Ishikawa (cell line): Measurements from ENCODE around the gene STT3A.

Experiments
- CEBPB ChIP-seq: IDR thresholded peaks from 2 replicates; pipeline ENCODE4 v1.6.1; 2012
- CREB1 ChIP-seq: IDR thresholded peaks from 2 replicates; pipeline ENCODE4 v1.6.1; 2012; ENCODE audit warnings: low read depth
- EGR1 ChIP-seq: IDR thresholded peaks from 2 replicates; pipeline ENCODE4 v1.6.1; 2012
- EP300 ChIP-seq: IDR thresholded peaks from 2 replicates; pipeline ENCODE4 v1.6.1; 2012; ENCODE audit warnings: borderline replicate concordance
- FOXM1 ChIP-seq: IDR thresholded peaks from 2 replicates; pipeline ENCODE4 v1.6.1; 2012; ENCODE audit warnings: low read depth, borderline replicate concordance
- NFIC ChIP-seq: IDR thresholded peaks from 2 replicates; pipeline ENCODE4 v1.6.1; 2012
- RAD21 ChIP-seq: IDR thresholded peaks from 2 replicates; pipeline ENCODE4 v1.6.1; 2012; ENCODE audit warnings: low read depth
- TAF1 ChIP-seq: IDR thresholded peaks from 2 replicates; pipeline ENCODE4 v1.6.1; 2012; ENCODE audit warnings: low read depth, mild to moderate bottlenecking
- TCF12 ChIP-seq: IDR thresholded peaks from 2 replicates; pipeline ENCODE4 v1.6.1; 2012; ENCODE audit warnings: low read depth
- TEAD4 ChIP-seq: IDR thresholded peaks from 2 replicates; pipeline ENCODE4 v1.6.1; 2012
- YY1 ChIP-seq: IDR thresholded peaks from 2 replicates; pipeline ENCODE4 v1.6.1; 2012; ENCODE audit warnings: low read depth
- ZBTB7A ChIP-seq: IDR thresholded peaks from 2 replicates; pipeline ENCODE4 v1.6.1; 2012; ENCODE audit warnings: low read depth
- TF ChIP-seq, protein P1 (sequence below): IDR thresholded peaks from 2 replicates; pipeline ENCODE4 v1.6.1; 2012
- TF ChIP-seq, protein P2 (sequence below): IDR thresholded peaks from 2 replicates; pipeline ENCODE4 v1.6.1; 2012
- TF ChIP-seq, protein P3 (sequence below): IDR thresholded peaks from 2 replicates; pipeline ENCODE4 v1.6.1; 2012; ENCODE audit warnings: low read depth, mild to moderate bottlenecking

The STT3A gene

DNA sequence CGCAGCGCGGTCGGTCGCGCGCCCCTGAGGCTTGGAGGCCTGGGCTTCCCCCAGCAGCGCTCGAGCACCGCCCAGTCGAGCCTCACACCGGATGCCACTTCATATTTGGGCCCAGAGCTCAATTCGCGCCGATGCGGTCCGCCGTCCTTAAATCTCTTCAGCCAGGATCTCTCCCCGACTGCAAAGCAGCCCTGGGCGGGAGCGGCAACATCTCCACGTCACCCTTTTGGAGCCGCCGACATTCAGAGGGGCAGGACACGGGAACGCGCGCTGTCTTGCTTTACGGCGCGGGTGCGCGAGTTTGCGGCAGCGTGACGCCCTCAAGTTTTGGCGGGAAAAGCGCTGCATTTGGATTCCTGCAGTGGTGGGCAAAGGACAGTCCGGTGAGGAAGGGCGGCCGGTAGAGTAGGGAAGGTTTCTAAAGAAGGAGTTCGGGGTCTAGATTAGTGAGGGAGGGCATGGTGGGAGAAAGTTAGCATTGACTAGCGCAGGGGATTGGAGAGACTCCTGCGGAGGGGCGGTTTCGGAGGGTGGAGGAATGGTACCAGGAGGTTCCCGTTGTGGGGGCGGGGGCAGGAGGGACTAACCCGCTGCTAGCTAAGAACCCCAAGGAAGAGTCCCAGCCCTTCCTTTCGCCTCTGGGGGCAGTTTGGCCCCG is 33.1 kb downstream of the STT3A start:
- TF ChIP-seq RAD21 (no peak), TEAD4 (peak; percentile 44), CEBPB (no peak; the same call in 1 of the 2 replicates), CREB1 (peak; percentile 48), EP300 (no peak; the same call in 1 of the 2 replicates), YY1 (peak; percentile 75), ZBTB7A (no peak), FOXM1 (peak; percentile 63), TCF12 (peak; percentile 51), NFIC (no peak), EGR1 (0 out of 2 replicates have a peak, but pooled peaks have one; percentile 24), TAF1 (peak; percentile 97)
- TF ChIP-seq, protein P1, sequence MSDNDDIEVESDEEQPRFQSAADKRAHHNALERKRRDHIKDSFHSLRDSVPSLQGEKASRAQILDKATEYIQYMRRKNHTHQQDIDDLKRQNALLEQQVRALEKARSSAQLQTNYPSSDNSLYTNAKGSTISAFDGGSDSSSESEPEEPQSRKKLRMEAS, result peak; percentile 91
- TF ChIP-seq, protein P2, sequence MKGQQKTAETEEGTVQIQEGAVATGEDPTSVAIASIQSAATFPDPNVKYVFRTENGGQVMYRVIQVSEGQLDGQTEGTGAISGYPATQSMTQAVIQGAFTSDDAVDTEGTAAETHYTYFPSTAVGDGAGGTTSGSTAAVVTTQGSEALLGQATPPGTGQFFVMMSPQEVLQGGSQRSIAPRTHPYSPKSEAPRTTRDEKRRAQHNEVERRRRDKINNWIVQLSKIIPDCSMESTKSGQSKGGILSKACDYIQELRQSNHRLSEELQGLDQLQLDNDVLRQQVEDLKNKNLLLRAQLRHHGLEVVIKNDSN, result peak; percentile 54; the same call in 1 of the 2 replicates
- TF ChIP-seq, protein P3, sequence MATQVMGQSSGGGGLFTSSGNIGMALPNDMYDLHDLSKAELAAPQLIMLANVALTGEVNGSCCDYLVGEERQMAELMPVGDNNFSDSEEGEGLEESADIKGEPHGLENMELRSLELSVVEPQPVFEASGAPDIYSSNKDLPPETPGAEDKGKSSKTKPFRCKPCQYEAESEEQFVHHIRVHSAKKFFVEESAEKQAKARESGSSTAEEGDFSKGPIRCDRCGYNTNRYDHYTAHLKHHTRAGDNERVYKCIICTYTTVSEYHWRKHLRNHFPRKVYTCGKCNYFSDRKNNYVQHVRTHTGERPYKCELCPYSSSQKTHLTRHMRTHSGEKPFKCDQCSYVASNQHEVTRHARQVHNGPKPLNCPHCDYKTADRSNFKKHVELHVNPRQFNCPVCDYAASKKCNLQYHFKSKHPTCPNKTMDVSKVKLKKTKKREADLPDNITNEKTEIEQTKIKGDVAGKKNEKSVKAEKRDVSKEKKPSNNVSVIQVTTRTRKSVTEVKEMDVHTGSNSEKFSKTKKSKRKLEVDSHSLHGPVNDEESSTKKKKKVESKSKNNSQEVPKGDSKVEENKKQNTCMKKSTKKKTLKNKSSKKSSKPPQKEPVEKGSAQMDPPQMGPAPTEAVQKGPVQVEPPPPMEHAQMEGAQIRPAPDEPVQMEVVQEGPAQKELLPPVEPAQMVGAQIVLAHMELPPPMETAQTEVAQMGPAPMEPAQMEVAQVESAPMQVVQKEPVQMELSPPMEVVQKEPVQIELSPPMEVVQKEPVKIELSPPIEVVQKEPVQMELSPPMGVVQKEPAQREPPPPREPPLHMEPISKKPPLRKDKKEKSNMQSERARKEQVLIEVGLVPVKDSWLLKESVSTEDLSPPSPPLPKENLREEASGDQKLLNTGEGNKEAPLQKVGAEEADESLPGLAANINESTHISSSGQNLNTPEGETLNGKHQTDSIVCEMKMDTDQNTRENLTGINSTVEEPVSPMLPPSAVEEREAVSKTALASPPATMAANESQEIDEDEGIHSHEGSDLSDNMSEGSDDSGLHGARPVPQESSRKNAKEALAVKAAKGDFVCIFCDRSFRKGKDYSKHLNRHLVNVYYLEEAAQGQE, result no peak

DNA sequence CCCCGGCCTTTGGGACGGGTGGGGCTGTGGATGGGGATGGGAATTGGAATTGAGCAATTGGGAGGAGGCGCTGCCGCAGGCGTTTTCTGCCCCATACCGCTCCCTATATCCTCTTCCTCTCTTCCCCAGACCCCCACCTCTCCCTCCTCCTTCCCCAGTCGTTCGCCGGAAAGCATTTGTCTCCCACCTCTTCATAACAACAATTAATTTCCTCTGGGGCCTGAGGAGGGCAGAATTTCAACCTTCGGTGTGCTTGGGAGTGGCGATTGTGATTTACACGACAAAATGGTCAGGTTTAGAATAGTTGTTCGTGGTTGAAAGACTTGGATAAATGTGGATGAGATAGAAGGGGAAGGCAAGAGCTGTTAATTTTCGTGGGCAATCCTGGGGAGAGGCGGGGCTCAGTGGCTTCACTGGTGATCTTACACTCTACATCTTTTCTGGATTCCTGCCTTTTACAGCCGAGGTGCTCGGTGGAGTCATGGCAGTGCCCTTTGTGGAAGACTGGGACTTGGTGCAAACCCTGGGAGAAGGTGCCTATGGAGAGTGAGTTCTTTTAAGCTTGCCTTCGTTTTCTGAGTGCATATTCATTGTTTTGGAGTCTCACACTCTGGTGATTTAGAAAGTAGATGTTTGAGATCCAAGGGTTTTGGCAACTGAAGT is 33.8 kb downstream of the STT3A start:
- TF ChIP-seq, protein P2, result no peak
- TF ChIP-seq RAD21, result no peak
- TF ChIP-seq CEBPB, result peak; percentile 79
- no peak for TF ChIP-seq EGR1
- TF ChIP-seq, protein P1, result no peak
- no peak for TF ChIP-seq YY1
- TF ChIP-seq TEAD4, result no peak
- TF ChIP-seq TCF12, result no peak

DNA sequence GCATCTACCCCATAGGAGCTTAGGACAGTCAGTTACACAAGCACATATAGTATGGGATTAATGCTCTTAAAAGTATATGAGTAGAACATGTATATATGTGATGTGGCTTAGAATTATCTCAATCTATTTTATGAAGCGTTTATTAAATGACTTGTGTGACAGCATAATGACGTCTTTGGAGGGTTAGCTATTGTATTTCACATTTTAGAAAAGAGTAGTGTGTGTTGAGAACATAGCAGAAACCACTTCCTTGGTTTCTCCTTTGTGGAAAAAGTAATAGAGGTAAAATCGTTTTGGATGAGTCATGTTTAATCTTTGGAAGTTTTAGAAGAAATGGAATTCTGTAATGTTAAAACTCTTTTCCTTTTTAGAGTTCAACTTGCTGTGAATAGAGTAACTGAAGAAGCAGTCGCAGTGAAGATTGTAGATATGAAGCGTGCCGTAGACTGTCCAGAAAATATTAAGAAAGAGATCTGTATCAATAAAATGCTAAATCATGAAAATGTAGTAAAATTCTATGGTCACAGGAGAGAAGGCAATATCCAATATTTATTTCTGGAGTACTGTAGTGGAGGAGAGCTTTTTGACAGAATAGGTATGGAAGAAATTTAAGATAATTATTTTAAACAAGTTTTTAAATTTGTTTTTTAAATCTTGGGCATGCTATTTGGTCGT is 34.7 kb downstream of the STT3A start:
- TF ChIP-seq RAD21, result no peak
- TF ChIP-seq EGR1, result no peak
- TF ChIP-seq, protein P1, result no peak
- TF ChIP-seq TAF1, result no peak
- no peak for TF ChIP-seq ZBTB7A
- no peak for TF ChIP-seq EP300
- TF ChIP-seq FOXM1, result no peak
- no peak for TF ChIP-seq TCF12

DNA sequence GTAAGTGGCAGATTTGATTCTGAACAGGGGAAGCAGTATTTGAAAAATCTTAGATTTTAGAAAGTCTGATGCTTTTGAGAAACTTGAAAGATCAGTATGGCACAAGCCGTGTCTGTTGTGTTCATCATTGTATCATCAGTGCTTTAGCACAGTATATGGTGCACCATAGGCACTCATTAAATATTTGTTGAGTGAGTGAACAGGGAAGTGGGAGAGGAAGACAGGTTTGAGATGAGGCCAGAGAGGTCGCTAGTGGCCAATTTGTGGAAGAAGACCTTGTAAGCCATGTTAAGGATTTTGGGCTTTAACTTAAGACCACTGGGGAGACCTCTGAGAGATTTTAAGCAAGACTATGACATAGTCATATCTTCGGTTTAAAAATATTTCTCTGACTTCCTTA is 45.2 kb downstream of the STT3A start:
- TF ChIP-seq EP300 (no peak), TAF1 (no peak), ZBTB7A (no peak), NFIC (no peak), FOXM1 (no peak)
- TF ChIP-seq, protein P1, result no peak
- TF ChIP-seq, protein P2, result no peak
- TF ChIP-seq, protein P3, result no peak
